Mesodermal cell (in vitro differentiated cells): ENCODE results near the gene LSMEM2.

Experiments used
- H3K27ac ChIP-seq: 2 replicates; pipeline ENCODE4 v1.7.0; 2013; ENCODE audit warnings: mild to moderate bottlenecking, low read depth, low read length, moderate library complexity; ENCODE audit not compliant: severe bottlenecking
- H3K36me3 ChIP-seq: 2 replicates; pipeline ENCODE4 v1.7.1; 2013; ENCODE audit warnings: mild to moderate bottlenecking, low read length, moderate library complexity; ENCODE audit not compliant: control insufficient read depth, insufficient read depth
- H3K4me1 ChIP-seq: one replicate; pipeline ENCODE4 v1.7.1; 2013; ENCODE audit warnings: mild to moderate bottlenecking, low read length; ENCODE audit not compliant: insufficient read depth, control insufficient read depth, poor library complexity, severe bottlenecking
- H3K4me3 ChIP-seq: 2 replicates; pipeline ENCODE4 v1.7.0; 2013; ENCODE audit warnings: low read length, control low read depth, mild to moderate bottlenecking; ENCODE audit not compliant: insufficient read depth, poor library complexity, severe bottlenecking; ENCODE audit errors: extremely low read depth
- H3K9me3 ChIP-seq: 2 replicates; pipeline ENCODE4 v1.7.1; 2013; ENCODE audit warnings: mild to moderate bottlenecking, low read length, moderate library complexity; ENCODE audit not compliant: control insufficient read depth
- WGBS, 2 experiments: methylation state at CpG; one replicate each; pipeline ENCODE4 v1.1.5; 2013; ENCODE audit warnings: missing lambda C conversion rate in 2 of 2; ENCODE audit not compliant: insufficient coverage in 2 of 2; 5-methylcytosine and 5-hydroxymethylcytosine counted together

LSMEM2 gene

GRCh38 chr3:50264964-50265485 lies 13.9 kb upstream of the LSMEM2 start:
- no peaks in the 10 kb centered on the region for H3K36me3 ChIP-seq
- H3K4me1 ChIP-seq, result peaks cover 77% of the 10 kb centered on the region
- H3K9me3 ChIP-seq, result no peaks in the 10 kb centered on the region
- H3K4me3 ChIP-seq, result no peak overlapping the region
- WGBS, 2 experiments, result 72 to 84% methylated on average over 5 to 6 of the region's 7 CpGs
- H3K27ac ChIP-seq, result peak overlapping the region; percentile 85

- no peak overlapping the region for H3K4me3 ChIP-seq
- H3K4me1 ChIP-seq, result peaks cover 77% of the 10 kb centered on the region
- H3K27ac ChIP-seq, result peak overlapping the region; percentile 85
- WGBS, 2 experiments, result 82 to 90% methylated on average over 1 of the region's 1 CpG
- H3K9me3 ChIP-seq, result no peaks in the 10 kb centered on the region
- no peaks in the 10 kb centered on the region for H3K36me3 ChIP-seq
Measured at GRCh38 chr3:50265571-50265970, 13.3 kb upstream of the LSMEM2 start.

- WGBS, 2 experiments, result 94 to 96% methylated on average over 6 of the region's 6 CpGs
- Histone ChIP-seq H3K9me3 (no peaks in the 10 kb centered on the region), H3K27ac (peak overlapping the region; percentile 85), H3K4me1 (peaks cover 77% of the 10 kb centered on the region), H3K4me3 (no peak overlapping the region), H3K36me3 (no peaks in the 10 kb centered on the region)
Measured at GRCh38 chr3:50266017-50266416, 12.9 kb upstream of the LSMEM2 start.

GRCh38 chr3:50266836-50267235 lies 12.1 kb upstream of the LSMEM2 start:
- Histone ChIP-seq H3K4me3 (peak overlapping the region; percentile 7), H3K36me3 (no peaks in the 10 kb centered on the region), H3K4me1 (peaks cover 78% of the 10 kb centered on the region), H3K9me3 (no peaks in the 10 kb centered on the region), H3K27ac (no peak overlapping the region)
- WGBS, 2 experiments, result 79 to 100% methylated on average over 2 to 3 of the region's 7 CpGs

- peak overlapping the region; percentile 7 for H3K4me3 ChIP-seq
- peaks cover 83% of the 10 kb centered on the region for H3K4me1 ChIP-seq
- H3K9me3 ChIP-seq, result no peaks in the 10 kb centered on the region
- 27 to 33% methylated on average over 17 to 21 of the region's 22 CpGs for WGBS, 2 experiments
- no peaks in the 10 kb centered on the region for H3K36me3 ChIP-seq
- H3K27ac ChIP-seq, result no peak overlapping the region
Measured at GRCh38 chr3:50267280-50267913, 11.5 kb upstream of the LSMEM2 start.

GRCh38 chr3:50268276-50268675 lies 10.6 kb upstream of the LSMEM2 start:
- Histone ChIP-seq H3K9me3 (no peaks in the 10 kb centered on the region), H3K36me3 (no peaks in the 10 kb centered on the region), H3K4me1 (peaks cover 76% of the 10 kb centered on the region), H3K4me3 (no peak overlapping the region), H3K27ac (no peak overlapping the region)
- 93% methylated on average over 3 of the region's 3 CpGs for WGBS, 2 experiments

GRCh38 chr3:50268703-50269451 lies 10.0 kb upstream of the LSMEM2 start, which contains the start of gene SEMA3B:
Gene SEMA3B (plus strand): TSS chr3:50269147. CDS start chr3:50269241, 94 bp downstream.
- H3K4me1 ChIP-seq, result peaks cover 70% of the 10 kb centered on the region
- 68 to 70% methylated on average over 11 to 16 of the region's 21 CpGs for WGBS, 2 experiments
- H3K27ac ChIP-seq, result no peak within 1 kb of the TSS
- no peaks in the 10 kb centered on the region for H3K9me3 ChIP-seq
- peak within 1 kb of the TSS; percentile 2 for H3K4me3 ChIP-seq
- no peaks in the 10 kb centered on the region for H3K36me3 ChIP-seq

GRCh38 chr3:50269460-50269859 lies 9.4 kb upstream of the LSMEM2 start:
- 68 to 83% methylated on average over 2 to 3 of the region's 4 CpGs for WGBS, 2 experiments
- Histone ChIP-seq H3K4me3 (no peak overlapping the region), H3K27ac (no peak overlapping the region), H3K36me3 (no peaks in the 10 kb centered on the region), H3K9me3 (no peaks in the 10 kb centered on the region), H3K4me1 (peaks cover 64% of the 10 kb centered on the region)

GRCh38 chr3:50269977-50270413 lies 8.9 kb upstream of the LSMEM2 start:
- Histone ChIP-seq H3K9me3 (no peaks in the 10 kb centered on the region), H3K36me3 (no peaks in the 10 kb centered on the region), H3K4me3 (no peak overlapping the region), H3K4me1 (peaks cover 64% of the 10 kb centered on the region), H3K27ac (no peak overlapping the region)
- 87 to 95% methylated on average over 5 of the region's 8 CpGs for WGBS, 2 experiments

GRCh38 chr3:50270422-50271224 lies 8.3 kb upstream of the LSMEM2 start:
- Histone ChIP-seq H3K9me3 (no peaks in the 10 kb centered on the region), H3K36me3 (no peaks in the 10 kb centered on the region), H3K27ac (no peak overlapping the region), H3K4me1 (peaks cover 58% of the 10 kb centered on the region), H3K4me3 (no peak overlapping the region)
- WGBS, 2 experiments, result 90 to 96% methylated on average over 12 to 18 of the region's 19 CpGs
